GM21390 (cell line): ENCODE measurements around the gene AKAP17A.
"Not testable (repeated sequence)": the region's sequence is repeated elsewhere in the genome, so short reads cannot be mapped to it uniquely, and the experiment has no call there.

Source experiments
- ATAC-seq: cut with Tn5 transposase; IDR thresholded peaks from one replicate; pipeline ENCODE4 v1.9.1; 2021; ENCODE audit not compliant: unreplicated experiment

Gene AKAP17A

GRCh38 chrX:1591102-1591862 lies at the start of gene AKAP17A:
Gene AKAP17A (plus strand): TSS chrX:1591604. CDS start chrX:1593463, 1,859 bp downstream.
- peak; percentile 81 for ATAC-seq

- ATAC-seq = no peak
These were observed 48.2 kb upstream of the AKAP17A start for GRCh38 chrX:1542994-1543725.

- no peak for ATAC-seq
These were observed 45.5 kb upstream of the AKAP17A start for GRCh38 chrX:1545776-1546408.

- ATAC-seq = no peak
These were observed 44.6 kb upstream of the AKAP17A start for GRCh38 chrX:1546691-1547251.

- ATAC-seq = no peak
These were observed 39.4 kb upstream of the AKAP17A start for GRCh38 chrX:1551959-1552546.

- no peak for ATAC-seq
These were observed 36.8 kb upstream of the AKAP17A start for GRCh38 chrX:1554469-1555210.

- ATAC-seq = no peak
These were observed 36.0 kb upstream of the AKAP17A start for GRCh38 chrX:1555370-1555769.

- not testable (repeated sequence) for ATAC-seq
These were observed 34.0 kb upstream of the AKAP17A start for GRCh38 chrX:1557442-1557841.

- ATAC-seq = no peak
These were observed 32.5 kb upstream of the AKAP17A start for GRCh38 chrX:1558761-1559468.

- no peak for ATAC-seq
These were observed 30.2 kb upstream of the AKAP17A start for GRCh38 chrX:1561164-1561563.

GRCh38 chrX:1564077-1564476 lies 27.3 kb upstream of the AKAP17A start:
- not testable (repeated sequence) for ATAC-seq

- ATAC-seq = peak; percentile 64
These were observed 26.4 kb upstream of the AKAP17A start for GRCh38 chrX:1564750-1565683.

- ATAC-seq = not testable (repeated sequence)
These were observed 17.2 kb upstream of the AKAP17A start for GRCh38 chrX:1574181-1574580.

GRCh38 chrX:1576201-1576992 lies 15.0 kb upstream of the AKAP17A start:
- no peak for ATAC-seq

- no peak for ATAC-seq
These were observed 13.6 kb upstream of the AKAP17A start for GRCh38 chrX:1577845-1578244.

- ATAC-seq = no peak
These were observed 12.8 kb upstream of the AKAP17A start for GRCh38 chrX:1578511-1579173.

- no peak for ATAC-seq
These were observed 10.3 kb upstream of the AKAP17A start for GRCh38 chrX:1581132-1581531.
